CD4-positive, alpha-beta T cell treated with Interleukin-6 for 4 hours (primary cell): ENCODE results near the gene ANKRD30B.
"Not testable (repeated sequence)": the region's sequence is repeated elsewhere in the genome, so short reads cannot be mapped to it uniquely, and the experiment has no call there.

Experiments
- DNase-seq: peaks from one replicate; pipeline ENCODE4 v3.0.0-alpha.2; 2020; ENCODE audit warnings: mixed read lengths

The ANKRD30B gene

GRCh38 chr18:14747513-14748474 is at the start of gene ANKRD30B:
Gene ANKRD30B, plus strand, starts transcription at chr18:14748172. Its CDS starts 248 bp downstream, at chr18:14748420.
- DNase-seq, result no peak

GRCh38 chr18:14701286-14702040 is 46.5 kb upstream of the ANKRD30B start:
- DNase-seq, result not testable (repeated sequence)

- not testable (repeated sequence) for DNase-seq
Observed at GRCh38 chr18:14709761-14710160, 38.2 kb upstream of the ANKRD30B start.

- DNase-seq, result not testable (repeated sequence)
Observed at GRCh38 chr18:14721569-14721968, 26.4 kb upstream of the ANKRD30B start.

- DNase-seq, result not testable (repeated sequence)
Observed at GRCh38 chr18:14739056-14739455, 8.9 kb upstream of the ANKRD30B start.

- no peak for DNase-seq
Observed at GRCh38 chr18:14746897-14747296, 1.1 kb upstream of the ANKRD30B start.

- no peak for DNase-seq
Observed at GRCh38 chr18:14748496-14748895, 524 bp downstream of the ANKRD30B start.

- DNase-seq, result not testable (repeated sequence)
Observed at GRCh38 chr18:14763566-14763965, 15.6 kb downstream of the ANKRD30B start.

- DNase-seq, result no peak
Observed at GRCh38 chr18:14767474-14767873, 19.5 kb downstream of the ANKRD30B start.

GRCh38 chr18:14768241-14768640 is 20.3 kb downstream of the ANKRD30B start:
- DNase-seq, result no peak

- no peak for DNase-seq
Observed at GRCh38 chr18:14769381-14769780, 21.4 kb downstream of the ANKRD30B start.

GRCh38 chr18:14776801-14777200 is 28.8 kb downstream of the ANKRD30B start:
- DNase-seq, result no peak

- DNase-seq, result no peak
Observed at GRCh38 chr18:14781671-14782070, 33.7 kb downstream of the ANKRD30B start.

GRCh38 chr18:14784133-14784532 is 36.2 kb downstream of the ANKRD30B start:
- DNase-seq, result no peak

- not testable (repeated sequence) for DNase-seq
Observed at GRCh38 chr18:14796876-14797275, 48.9 kb downstream of the ANKRD30B start.

- DNase-seq, result not testable (repeated sequence)
Observed at GRCh38 chr18:14797969-14798764, 50.2 kb downstream of the ANKRD30B start.

- DNase-seq, result not testable (repeated sequence)
Observed at GRCh38 chr18:14811081-14811480, 63.1 kb downstream of the ANKRD30B start.

- not testable (repeated sequence) for DNase-seq
Observed at GRCh38 chr18:14826972-14827632, 79.1 kb downstream of the ANKRD30B start.

- DNase-seq, result not testable (repeated sequence)
Observed at GRCh38 chr18:14841607-14842006, 93.6 kb downstream of the ANKRD30B start.

- not testable (repeated sequence) for DNase-seq
Observed at GRCh38 chr18:14851533-14851932, 103.6 kb downstream of the ANKRD30B start.

GRCh38 chr18:14855634-14856033 is 107.7 kb downstream of the ANKRD30B start:
- DNase-seq, result not testable (repeated sequence)

GRCh38 chr18:14856256-14856655 is 108.3 kb downstream of the ANKRD30B start:
- DNase-seq, result not testable (repeated sequence)
